Measurements from ENCODE around the gene CBX4. TPM values are rescaled to one million over a fixed set of nuclear protein-coding genes. Genes with fewer than 3 reads are reported as not detected.

The CBX4 gene
- total RNA-seq, 4 donors from 2014 or later, result 6.7 to 11.5 (median 10.0) TPM

- H3K27ac ChIP-seq, result no peak overlapping the region
- TF ChIP-seq, protein P1, sequence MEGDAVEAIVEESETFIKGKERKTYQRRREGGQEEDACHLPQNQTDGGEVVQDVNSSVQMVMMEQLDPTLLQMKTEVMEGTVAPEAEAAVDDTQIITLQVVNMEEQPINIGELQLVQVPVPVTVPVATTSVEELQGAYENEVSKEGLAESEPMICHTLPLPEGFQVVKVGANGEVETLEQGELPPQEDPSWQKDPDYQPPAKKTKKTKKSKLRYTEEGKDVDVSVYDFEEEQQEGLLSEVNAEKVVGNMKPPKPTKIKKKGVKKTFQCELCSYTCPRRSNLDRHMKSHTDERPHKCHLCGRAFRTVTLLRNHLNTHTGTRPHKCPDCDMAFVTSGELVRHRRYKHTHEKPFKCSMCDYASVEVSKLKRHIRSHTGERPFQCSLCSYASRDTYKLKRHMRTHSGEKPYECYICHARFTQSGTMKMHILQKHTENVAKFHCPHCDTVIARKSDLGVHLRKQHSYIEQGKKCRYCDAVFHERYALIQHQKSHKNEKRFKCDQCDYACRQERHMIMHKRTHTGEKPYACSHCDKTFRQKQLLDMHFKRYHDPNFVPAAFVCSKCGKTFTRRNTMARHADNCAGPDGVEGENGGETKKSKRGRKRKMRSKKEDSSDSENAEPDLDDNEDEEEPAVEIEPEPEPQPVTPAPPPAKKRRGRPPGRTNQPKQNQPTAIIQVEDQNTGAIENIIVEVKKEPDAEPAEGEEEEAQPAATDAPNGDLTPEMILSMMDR (IDR thresholded peaks at IDR 0.05), result no peak
- TF ChIP-seq POLR2A (IDR thresholded peaks at IDR 0.05) (no peak), EP300 (IDR thresholded peaks at IDR 0.05) (no peak), POLR2AphosphoS5 (IDR thresholded peaks at IDR 0.05) (no peak)
- no peaks in the 10 kb centered on the region for H3K36me3 ChIP-seq
- H3K4me3 ChIP-seq, result no peak overlapping the region
- peaks cover 31% of the 10 kb centered on the region for H3K27me3 ChIP-seq
- 93 to 100% methylated on average over 3 to 6 of the region's 6 CpGs for WGBS, 2 donors (ENCODE audit: low coverage in 1 of 2)
- ATAC-seq, result no peak
- H3K9me3 ChIP-seq, result no peaks in the 10 kb centered on the region
- peaks cover 0 to 6% (median 0%) of the 10 kb centered on the region in 3 donors for H3K4me1 ChIP-seq
Measured at GRCh38 chr17:79824893-79825579, 14.2 kb downstream of the CBX4 start.

- peaks cover 0 to 6% (median 0%) of the 10 kb centered on the region in 3 donors for H3K4me1 ChIP-seq
- peaks cover 31% of the 10 kb centered on the region for H3K27me3 ChIP-seq
- WGBS, 2 donors (ENCODE audit: low coverage in 1 of 2), result 96% methylated on average over 5 to 15 of the region's 17 CpGs
- no peaks in the 10 kb centered on the region for H3K36me3 ChIP-seq
- H3K9me3 ChIP-seq, result no peaks in the 10 kb centered on the region
- no peak overlapping the region for H3K27ac ChIP-seq
- no peak overlapping the region for H3K4me3 ChIP-seq
- TF ChIP-seq, protein P1 (IDR thresholded peaks at IDR 0.05), result no peak
- no peak for TF ChIP-seq EP300 (IDR thresholded peaks at IDR 0.05)
- no peak for TF ChIP-seq POLR2A (IDR thresholded peaks at IDR 0.05)
- TF ChIP-seq POLR2AphosphoS5 (IDR thresholded peaks at IDR 0.05), result no peak
- no peak for ATAC-seq
Measured at GRCh38 chr17:79824234-79824633, 15.0 kb downstream of the CBX4 start.

GRCh38 chr17:79822583-79823124, 16.6 kb downstream of the CBX4 start:
- WGBS, 2 donors (ENCODE audit: low coverage in 1 of 2), result 94 to 97% methylated on average over 9 to 15 of the region's 17 CpGs
- H3K27me3 ChIP-seq, result peaks cover 38% of the 10 kb centered on the region
- no peaks in the 10 kb centered on the region for H3K36me3 ChIP-seq
- no peak for ATAC-seq
- no peak overlapping the region for H3K4me3 ChIP-seq
- H3K4me1 ChIP-seq, result peaks cover 0 to 6% (median 0%) of the 10 kb centered on the region in 3 donors
- TF ChIP-seq, protein P1 (IDR thresholded peaks at IDR 0.05), result no peak
- TF ChIP-seq POLR2A (IDR thresholded peaks at IDR 0.05) (no peak), POLR2AphosphoS5 (IDR thresholded peaks at IDR 0.05) (no peak), EP300 (IDR thresholded peaks at IDR 0.05) (no peak)
- no peak overlapping the region for H3K27ac ChIP-seq
- no peaks in the 10 kb centered on the region for H3K9me3 ChIP-seq

- 86 to 90% methylated on average over 2 to 7 of the region's 12 CpGs for WGBS, 2 donors (ENCODE audit: low coverage in 1 of 2)
- H3K27ac ChIP-seq, result no peak overlapping the region
- no peak for ATAC-seq
- TF ChIP-seq POLR2AphosphoS5 (IDR thresholded peaks at IDR 0.05) (no peak), POLR2A (IDR thresholded peaks at IDR 0.05) (no peak), EP300 (IDR thresholded peaks at IDR 0.05) (no peak)
- TF ChIP-seq, protein P1 (IDR thresholded peaks at IDR 0.05), result no peak
- peaks cover 37% of the 10 kb centered on the region for H3K27me3 ChIP-seq
- H3K9me3 ChIP-seq, result no peaks in the 10 kb centered on the region
- no peaks in the 10 kb centered on the region for H3K36me3 ChIP-seq
- peaks cover 0 to 6% (median 0%) of the 10 kb centered on the region in 3 donors for H3K4me1 ChIP-seq
- H3K4me3 ChIP-seq, result no peak overlapping the region
Measured at GRCh38 chr17:79821331-79822095, 17.7 kb downstream of the CBX4 start.

Data from gastroesophageal sphincter (tissue), 4 donors.